HG03354 (cell line): ENCODE data around the gene ATIC.

ENCODE experiments used
- ATAC-seq: cut with Tn5 transposase; IDR thresholded peaks from one replicate; pipeline ENCODE4 v1.9.1; 2021; ENCODE audit warnings: mild to moderate bottlenecking; ENCODE audit not compliant: unreplicated experiment, poor library complexity, severe bottlenecking

Gene ATIC

DNA sequence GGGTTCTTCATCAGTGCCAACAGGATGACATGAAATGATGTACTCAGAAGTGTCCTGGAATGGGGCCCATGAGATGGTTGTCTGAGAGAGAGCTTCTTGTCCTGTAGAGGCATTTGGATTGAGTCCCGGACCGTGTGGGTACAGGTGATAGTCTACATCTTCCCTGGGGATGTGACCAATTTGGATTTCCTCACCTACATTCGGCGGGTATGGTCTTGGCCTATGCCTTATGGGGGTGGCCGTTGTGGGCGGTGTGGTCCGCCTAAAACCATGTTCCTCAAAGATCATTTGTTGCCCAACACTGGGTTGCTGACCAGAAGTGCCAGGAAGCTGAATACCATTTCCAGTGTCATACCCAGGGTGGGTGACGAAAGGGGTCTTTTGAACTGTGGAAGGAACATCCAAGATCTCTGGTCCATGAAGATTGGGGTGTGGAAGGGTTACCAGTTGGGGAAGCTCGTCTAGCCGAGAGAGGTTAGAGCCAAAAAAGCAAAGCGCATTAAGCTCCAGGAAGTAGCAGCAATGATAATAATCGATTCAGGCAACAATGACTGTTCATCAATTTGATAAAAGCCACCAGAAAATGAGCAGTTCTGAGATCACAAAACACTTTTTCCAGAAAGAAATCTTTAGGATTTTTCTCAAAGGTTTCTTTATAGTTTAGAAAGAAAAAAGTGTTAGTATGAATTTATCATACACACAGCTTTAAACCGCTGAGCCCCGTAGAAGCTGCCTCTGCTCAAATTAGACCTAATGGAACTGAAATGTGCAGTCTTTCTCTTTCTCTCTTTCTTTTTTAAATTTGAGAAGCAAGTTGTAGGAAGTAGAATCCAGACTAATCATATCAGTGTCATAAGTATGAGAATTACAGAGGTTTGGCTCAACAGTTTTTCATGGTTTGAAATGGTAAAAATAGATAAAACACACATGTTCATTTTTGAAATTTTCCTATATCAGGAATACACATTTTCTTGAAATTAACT is 60.3 kb downstream of the ATIC start:
- peak; percentile 46 for ATAC-seq

DNA sequence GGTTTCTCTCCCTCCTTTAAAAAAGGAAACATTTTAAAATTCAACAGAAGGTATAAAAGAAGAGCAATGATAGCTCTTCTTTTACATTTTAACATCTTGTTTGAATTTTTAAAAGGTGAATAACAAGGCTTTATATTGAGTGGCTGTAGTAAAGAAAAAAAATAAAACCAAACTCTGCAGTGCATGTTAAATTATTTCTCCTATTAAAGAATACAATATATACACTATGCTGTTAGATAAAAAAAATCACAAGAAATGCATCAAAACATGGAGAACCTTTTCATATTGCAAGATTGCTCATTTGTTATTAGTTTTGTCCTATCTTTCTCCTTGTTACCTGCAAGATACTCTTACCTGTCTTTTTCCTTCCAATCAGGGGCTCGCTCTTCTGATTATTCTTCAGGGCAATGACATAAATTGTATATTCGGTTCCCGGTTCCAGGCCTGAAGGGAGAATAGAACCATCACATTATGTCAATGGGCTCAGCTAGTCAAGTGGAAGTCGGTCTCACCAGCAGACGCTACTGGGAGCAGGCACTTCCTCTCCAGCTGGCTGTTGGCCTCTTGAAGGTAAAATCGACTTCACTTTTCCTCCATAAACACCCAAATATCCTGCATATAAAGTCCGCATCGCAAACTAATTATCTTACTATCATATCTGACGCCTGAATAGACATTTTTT is 61.2 kb downstream of the ATIC start:
- no peak for ATAC-seq

DNA sequence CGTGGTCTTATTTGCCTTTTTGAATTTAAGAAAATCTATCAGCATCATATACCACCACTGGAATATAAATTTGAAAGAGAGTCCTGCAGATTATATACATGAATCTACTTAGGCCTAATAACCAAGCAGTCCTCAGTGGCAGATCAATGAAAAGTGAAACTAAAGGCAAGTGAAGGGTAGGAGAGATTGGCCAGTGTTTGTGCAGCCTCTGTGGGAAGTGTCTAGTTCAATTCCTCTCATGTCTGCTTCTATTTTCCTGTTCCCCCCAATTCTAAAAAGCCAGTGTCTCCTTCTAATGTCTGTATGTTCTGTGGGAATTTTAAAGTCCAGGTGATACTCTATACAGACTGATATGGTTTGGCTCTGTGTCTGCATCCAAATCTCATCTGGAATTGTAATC is 62.1 kb downstream of the ATIC start:
- no peak for ATAC-seq

DNA sequence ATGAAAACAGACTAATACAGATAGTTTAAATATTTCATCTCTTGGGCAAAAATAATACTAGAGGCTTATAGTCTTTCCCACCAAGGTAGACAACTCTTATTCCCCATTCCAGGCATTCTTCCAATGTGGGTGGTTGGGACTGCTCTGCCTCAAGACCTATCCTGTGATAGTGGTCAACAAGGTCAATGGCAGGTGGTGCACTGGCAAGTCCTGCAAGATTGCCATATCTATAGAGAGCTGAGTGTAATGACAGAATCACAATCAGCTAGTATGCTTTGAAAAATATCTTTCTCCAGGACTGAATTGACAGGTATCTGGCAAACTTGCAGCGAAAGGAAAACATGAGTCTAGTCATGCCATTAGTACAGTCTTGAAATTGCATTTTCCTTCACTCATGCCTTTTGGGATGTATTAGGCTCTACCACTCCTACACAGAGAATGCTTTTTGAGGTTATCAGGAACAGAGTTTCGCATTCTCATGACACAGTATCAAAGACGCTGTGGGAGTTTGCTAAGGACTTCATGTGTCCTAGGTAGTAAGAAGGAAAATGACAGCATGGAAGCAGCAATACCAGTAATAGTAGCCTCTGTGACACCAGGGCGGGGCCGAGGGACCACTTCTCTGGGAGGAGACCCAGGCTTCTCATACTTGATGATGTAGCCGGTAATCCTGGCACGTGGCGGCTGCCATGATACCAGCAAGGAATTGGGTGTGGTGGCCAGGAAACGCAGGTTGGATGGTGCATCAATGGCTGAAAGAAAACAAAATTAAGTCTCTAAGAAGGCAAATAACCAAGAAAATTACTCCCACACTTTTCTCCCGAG is 63.0 kb downstream of the ATIC start:
- ATAC-seq = no peak

DNA sequence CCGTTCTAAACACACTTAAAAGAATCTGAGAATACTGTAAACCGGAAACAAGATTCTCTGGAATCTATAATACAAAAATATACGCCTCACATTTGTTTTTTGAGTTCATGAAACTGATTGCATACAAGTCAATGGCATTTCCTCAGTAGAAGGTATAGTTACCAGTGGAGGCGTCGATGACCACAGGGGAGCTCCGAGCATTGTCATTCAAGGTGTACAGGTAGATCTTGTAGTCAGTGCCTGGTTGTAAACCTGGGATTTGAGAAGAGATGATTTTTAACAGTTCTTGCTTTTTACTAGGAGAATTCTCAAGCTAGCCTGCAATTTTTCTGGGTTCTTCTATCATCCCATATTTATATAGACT is 63.6 kb downstream of the ATIC start:
- ATAC-seq = no peak

DNA sequence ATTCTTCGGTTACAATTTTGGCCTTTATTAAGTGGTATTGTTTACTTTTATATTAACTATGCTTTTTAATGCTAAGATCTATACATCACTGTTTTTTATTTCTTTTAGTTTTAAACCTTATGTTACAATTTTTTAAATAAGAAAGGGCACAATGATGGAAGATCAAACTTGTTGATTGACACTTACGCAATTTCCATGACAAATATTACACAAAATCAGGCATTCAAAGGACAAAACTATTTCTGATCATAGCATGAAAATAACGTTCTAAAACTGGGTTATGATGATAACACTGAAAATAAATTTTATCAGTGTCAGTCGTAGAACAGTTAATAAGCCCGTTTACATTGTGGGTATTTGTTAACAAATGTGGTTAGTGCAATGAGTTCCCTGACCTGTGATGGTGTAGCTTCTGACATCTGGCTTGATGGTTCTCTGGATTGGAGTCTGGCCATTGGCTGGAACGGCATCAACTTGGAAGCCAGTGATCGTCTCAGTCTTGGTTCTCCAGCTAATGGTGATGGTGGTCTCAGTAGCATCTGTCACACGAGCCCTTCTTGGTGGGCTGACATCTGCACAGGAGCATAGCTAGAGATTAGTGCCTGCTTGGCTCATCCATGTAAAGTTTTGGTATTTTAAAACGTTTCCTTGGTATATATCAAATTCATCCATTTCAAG is 64.4 kb downstream of the ATIC start:
- no peak for ATAC-seq

DNA sequence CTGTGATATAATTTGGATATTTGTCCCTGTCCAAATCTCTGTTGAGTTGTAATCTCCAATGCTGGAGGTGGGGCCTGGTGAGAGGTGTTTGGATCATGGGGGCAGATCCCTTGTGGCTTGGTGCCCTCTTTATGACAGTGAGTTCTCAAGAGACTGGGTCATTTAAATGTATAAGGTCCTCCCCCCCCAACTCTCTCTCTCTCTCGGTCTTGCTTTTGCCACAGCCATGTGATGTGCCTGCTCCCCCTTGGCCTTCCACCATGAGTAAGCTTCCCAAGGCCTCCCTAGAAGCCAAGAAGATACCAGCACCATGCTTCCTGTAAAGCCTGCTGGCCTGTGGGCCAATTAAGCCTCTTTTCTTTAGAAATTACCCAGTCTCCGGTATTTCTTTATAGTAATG is 65.4 kb downstream of the ATIC start:
- ATAC-seq = no peak

DNA sequence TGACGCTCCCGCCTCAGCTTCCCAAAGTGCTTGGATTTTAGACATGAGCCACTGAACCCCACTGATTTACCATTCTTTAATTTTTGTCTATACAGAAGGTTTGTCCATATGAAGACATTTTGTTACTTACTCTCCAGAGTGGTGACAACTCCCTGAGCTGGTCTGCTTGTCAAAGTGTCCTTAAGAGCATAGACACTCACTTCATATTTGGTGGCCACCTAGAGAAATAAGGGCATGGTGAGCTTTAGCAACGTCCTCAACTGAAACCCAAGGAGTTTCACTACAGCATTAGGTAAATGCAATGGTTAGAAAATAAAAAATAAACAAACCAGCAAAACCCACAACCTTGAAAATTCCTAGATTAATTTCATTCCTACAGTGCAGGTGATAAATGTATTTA is 66.2 kb downstream of the ATIC start:
- ATAC-seq = no peak

DNA sequence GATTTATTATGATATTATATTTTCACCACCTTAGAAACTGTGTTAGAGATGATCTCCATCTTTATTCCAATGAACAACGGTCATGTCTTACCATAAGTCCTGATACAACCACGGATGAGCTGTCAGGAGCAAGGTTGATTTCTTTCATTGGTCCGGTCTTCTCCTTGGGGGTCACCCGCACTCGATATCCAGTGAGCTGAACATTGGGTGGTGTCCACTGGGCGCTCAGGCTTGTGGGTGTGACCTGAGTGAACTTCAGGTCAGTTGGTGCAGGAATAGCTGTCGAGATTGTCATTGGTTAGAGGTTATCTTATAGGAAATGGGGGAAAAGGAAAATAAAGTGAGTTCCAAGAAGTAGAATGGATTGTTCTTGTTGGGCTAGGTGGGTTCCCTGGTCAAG is 67.2 kb downstream of the ATIC start:
- no peak for ATAC-seq

DNA sequence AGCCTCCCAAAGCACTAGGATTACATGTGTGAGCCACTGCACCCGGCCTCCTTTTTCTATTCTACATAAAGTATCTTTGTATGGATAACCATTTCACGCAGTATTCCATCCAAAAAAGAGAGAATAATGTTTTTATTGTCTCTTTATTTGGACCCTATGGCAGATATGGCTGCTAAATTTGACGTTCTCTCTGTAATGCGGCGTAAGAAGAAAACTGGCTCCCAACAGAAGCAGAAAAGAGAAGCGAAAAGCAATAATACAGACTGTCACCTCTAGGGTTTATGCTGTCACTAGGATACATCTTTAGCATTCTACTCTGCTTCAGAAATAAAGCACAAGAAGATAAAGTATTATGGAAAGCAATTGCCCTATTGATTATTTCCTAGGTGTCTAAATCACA is 68.1 kb downstream of the ATIC start:
- ATAC-seq = no peak

DNA sequence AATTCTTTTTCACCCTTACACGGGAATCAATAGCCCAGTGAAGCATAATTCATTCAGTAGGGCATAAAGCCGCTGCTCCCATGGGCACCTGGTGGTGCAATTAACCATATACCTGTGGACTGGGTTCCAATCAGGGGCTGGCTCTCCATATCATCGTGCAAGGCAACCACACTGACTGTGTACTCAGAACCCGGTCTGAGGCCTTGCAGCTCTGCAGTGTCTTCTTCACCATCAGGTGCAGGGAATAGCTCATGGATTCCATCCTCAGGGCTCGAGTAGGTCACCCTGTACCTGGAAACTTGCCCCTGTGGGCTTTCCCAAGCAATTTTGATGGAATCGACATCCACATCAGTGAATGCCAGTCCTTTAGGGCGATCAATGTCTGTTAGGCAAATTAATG is 68.8 kb downstream of the ATIC start:
- ATAC-seq = no peak

DNA sequence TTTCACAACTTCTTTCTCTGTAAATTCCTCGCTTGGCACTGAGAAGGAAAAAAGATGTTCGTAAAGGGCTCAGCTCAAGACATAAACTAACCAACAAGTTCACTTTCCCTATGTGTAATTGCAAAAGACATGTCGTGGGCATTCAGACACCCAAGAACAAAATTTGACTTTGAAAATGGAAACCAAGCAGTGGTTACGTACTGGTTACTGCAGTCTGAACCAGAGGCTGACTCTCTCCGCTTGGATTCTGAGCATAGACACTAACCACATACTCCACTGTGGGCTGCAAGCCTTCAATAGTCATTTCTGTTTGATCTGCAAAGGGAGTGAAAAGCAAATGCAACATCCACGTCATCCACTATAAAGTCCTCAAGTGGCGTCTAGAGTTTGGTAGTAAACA is 70.2 kb downstream of the ATIC start:
- no peak for ATAC-seq

DNA sequence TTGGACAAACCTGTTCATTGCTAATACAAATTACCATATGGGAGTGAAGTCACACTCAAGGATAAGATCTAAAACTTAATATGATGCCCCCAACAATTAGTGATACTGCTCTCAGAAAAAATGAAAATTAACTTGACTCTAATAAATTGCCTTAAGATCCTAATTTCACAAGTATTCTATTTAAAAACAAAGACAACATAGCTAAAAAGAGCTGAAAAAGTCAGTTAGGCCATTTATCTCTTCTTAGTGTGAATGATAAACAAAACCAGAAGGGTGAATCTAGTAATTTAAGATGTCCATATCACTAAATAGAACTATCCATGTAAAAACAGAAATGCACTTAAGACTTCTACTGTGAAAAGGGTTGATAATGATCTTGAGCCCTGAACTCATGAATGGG is 70.6 kb downstream of the ATIC start:
- no peak for ATAC-seq

DNA sequence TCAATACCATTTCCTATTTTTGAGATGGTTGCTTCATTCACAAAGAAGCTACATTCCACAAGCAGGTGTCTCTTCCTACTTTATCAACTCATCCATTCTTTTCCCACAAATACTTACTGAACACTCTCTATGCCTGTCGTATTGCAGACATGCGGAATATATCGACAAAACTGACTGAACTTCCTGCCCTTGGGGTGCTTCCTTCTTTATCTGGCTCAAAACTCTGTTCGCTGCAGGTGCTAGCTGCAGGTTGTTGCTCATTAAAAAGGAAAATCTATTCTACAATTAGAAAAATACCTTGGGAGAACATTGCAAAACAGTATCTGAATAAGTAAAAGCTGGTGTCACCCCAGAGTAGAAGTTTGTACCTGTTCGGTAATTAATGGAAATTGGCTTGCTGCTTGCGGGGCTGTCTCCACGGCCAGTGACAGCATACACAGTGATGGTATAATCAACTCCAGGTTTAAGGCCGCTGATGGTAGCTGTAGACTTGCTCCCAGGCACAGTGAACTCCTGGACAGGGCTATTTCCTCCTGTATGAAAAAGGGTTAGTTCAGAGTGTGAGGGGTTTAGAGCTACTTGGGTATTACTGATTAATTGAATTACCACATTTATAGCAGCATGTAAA is 71.9 kb downstream of the ATIC start:
- ATAC-seq = no peak

DNA sequence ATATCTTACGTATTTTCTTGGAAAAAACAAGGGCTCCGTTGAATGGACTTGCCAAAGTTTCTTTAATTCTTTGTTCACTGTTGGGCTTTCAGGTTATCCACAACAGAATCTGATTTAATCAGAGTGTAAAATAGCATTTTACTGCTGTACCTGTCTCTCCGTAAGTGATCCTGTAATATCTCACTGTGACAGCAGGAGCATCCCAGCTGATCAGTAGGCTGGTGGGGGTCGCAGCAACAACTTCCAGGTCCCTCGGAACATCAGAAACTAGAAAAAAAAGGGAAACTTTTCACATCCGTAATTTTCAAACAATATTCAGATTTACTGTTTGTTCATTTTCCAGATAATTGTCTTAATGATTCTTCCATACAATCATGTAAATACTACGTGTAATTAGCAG is 72.9 kb downstream of the ATIC start:
- no peak for ATAC-seq

DNA sequence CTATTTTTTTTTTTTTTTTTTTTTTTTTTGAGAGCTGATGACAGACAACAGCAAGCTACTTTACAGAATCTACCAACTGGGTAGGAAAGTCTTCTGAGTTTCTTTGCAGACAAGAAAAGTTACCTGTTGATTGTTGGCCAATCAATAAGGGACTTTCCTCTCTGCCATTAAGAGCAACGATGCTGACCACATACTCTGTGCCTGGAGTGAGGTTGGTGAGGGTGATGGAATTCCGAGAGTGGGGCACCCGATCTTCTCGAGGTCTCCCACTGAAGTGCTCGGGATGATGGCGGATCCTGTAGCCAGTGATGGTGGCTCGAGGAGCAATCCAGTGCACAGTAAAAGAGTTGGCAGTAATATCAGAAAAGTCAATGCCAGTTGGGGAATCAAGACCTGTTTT is 74.7 kb downstream of the ATIC start:
- no peak for ATAC-seq

DNA sequence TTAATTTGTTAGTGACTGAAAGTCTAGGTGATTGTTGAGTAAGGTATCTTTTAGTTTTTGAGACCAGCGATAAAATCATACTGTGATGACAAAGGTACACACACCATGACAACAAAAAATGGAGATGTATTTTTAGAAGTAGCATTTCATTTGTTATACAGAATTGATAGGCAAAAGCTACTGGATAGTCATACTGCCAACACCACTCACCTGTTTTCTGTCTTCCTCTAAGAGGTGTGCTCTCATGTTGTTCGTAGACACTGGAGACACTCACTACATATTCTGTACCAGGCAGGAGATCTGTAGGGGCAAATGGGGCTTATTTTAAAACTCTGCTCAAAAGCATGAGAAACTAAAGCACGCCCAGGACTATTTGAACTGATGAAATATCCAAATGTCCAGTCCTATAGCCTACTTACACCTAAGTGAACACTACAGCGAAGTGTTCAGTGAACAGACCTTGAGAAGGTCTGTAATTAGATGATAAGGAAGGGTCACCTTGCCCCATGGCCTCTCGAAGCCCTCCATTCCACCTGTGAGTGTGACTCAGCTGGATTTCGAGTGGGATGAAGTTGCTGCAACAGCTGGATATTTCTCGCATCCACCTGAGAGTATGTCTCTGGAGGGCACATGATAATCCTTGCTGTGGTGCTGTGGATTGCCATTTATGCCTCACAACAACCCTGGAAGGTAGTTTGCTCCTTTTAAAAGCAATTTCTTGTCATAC is 76.3 kb downstream of the ATIC start:
- ATAC-seq = no peak

DNA sequence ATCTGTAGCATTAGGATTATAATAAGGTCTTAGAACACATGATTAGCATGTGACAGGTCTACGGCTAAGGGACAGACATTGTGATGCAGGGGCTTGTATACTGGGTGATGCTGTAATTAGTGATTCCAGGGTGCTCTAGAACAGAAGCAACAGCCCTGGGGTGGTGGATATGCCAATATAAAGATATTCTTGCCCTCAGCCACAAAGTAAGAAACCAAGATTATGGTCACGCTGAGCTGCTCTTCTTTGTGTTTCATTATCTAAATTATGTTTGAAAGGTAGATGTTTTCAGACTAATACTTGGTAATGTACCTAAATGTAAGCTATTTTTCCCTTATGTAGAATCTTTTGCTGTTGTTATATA is 78.7 kb downstream of the ATIC start:
- ATAC-seq = no peak

DNA sequence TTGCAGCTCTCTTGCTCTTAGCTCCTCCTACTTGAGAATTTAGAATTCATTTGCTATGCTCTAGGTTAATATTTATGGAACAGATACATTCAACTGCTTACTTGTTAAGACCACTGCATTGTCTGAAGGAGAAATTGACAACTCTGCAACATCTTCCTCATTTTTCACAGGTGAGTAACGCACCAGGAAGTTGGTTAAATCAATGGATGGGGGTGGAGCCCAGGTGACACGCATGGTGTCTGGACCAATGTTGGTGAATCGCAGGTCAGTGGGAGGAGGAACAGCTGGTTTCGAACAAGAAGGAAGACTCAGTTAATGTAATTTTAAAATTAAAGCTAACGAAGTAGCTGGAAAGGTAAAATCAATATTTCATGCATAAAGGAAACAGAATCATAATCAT is 79.7 kb downstream of the ATIC start:
- no peak for ATAC-seq
